Heart right ventricle (tissue), 16 donors: Measurements from ENCODE around the gene HMCN2. TPM values are rescaled to one million over a fixed set of nuclear protein-coding genes. Genes with fewer than 3 reads are reported as not detected.

Experiments used
- ATAC-seq, 8 donors: fragments of 200-7000 bp; cut with Tn5 transposase; one replicate each; pipeline ENCODE4 v1.9.1; 2020; ENCODE audit warnings: mild to moderate bottlenecking in 8 of 8, moderate library complexity in 8 of 8, moderate number of reproducible peaks in 1 of 8
- DNase-seq, 2 donors: peaks; one replicate each; pipeline ENCODE4 v3.0.0-alpha.2; 2020
- H3K27ac ChIP-seq, 10 donors: fragments of 200-600 bp; sonication (generic) in 2 of 10; one replicate each; pipeline versions ENCODE4 v1.5.0 to v1.8.0; 2020 to 2022; ENCODE audit warnings: mild to moderate bottlenecking in 3 of 10
- H3K27me3 ChIP-seq, 7 donors: fragments of 200-600 bp; one replicate each; pipeline ENCODE4 v1.8.0; 2021 to 2022; ENCODE audit warnings: mild to moderate bottlenecking in 2 of 7
- H3K36me3 ChIP-seq, 9 donors: fragments of 200-600 bp; sonication (generic) in 1 of 9; one replicate each; pipeline versions ENCODE4 v1.5.0 to v1.8.0; 2020 to 2022; ENCODE audit warnings: mild to moderate bottlenecking in 2 of 9
- H3K4me1 ChIP-seq, 9 donors: fragments of 200-600 bp; sonication (generic) in 1 of 9; one replicate each; pipeline versions ENCODE4 v1.5.0 to v1.8.0; 2020 to 2022; ENCODE audit warnings: mild to moderate bottlenecking in 4 of 9
- H3K4me3 ChIP-seq, 10 donors: fragments of 200-600 bp; sonication (generic) in 2 of 10; one replicate each; pipeline versions ENCODE4 v1.5.0 to v1.8.0; 2020 to 2022; ENCODE audit warnings: mild to moderate bottlenecking in 7 of 10, moderate library complexity in 2 of 10
- H3K9me3 ChIP-seq, 11 donors: fragments of 200-600 bp in 10 of 11; sonication (generic) in 2 of 11; one replicate each; pipeline versions ENCODE4 v1.5.0 to v1.8.0; 2013 to 2022; ENCODE audit warnings: mild to moderate bottlenecking in 2 of 11, control low read depth in 1 of 11, moderate library complexity in 1 of 11
- WGBS, 2 donors: extraction: QIAGEN DNeasy Blood & Tissue Kit; methylation state at CpG; one replicate each; pipeline ENCODE4 v1.1.7; 2013; ENCODE audit warnings: inconsistent platforms in 1 of 2; 5-methylcytosine and 5-hydroxymethylcytosine counted together
- intact Hi-C, 10 donors: fragments of 100-400 bp; cut with DNase I; formaldehyde crosslinking; loops; one replicate each; pipeline versions ENCODE4 v1.11.1 to v1.14.2; 2022
- polyA plus RNA-seq, 2 donors: library from polyadenylated mRNA; stranded (reverse); fragments of 200-250 nt; gene quantifications; one replicate each; pipeline ENCODE4 v1.2.3, GENCODE V29; 2013
- total RNA-seq, 10 donors: library from RNA; stranded (reverse); fragmentation: NEBNext Ultra II Directional in 3 of 10; extraction: Animal tissue kit (Norgen Biotek cat#: 25700) in 3 of 10; gene quantifications; one replicate each; pipeline versions ENCODE4 v1.2.1 to v1.2.4, GENCODE V29; 2021 to 2023
- TF ChIP-seq, protein P1 (sequence below), 9 donors: fragments of 200-600 bp; sonication (generic) in 2 of 9; IDR thresholded peaks; one replicate each; pipeline versions ENCODE4 v1.5.0 to v1.8.0; 2021 to 2022; ENCODE audit warnings: antibody characterized with exemption in 9 of 9, mild to moderate bottlenecking in 5 of 9, moderate library complexity in 1 of 9
- donor health status: Arrhythmogenic right ventricular cardiomyopathy.
- donor health status: ischemic (EF 13 %, LVEDD 7.1; RV severe dilation, severe dysfunction).
- donor health status: healthy with polysubstance abuse.
- donor health status: DM: no; HTN: yes; CAD: no.
- donor health status: DM: no; HTN: no; CAD: no.
- donor health status: ischemic (EF 25% LVEDD 6.9; RV normal size, moderate dysfunction).
- donor health status: ischemic (EF 25% LVEDD 5.7; RV mildly dilated, moderate dysfunction).
- donor health status: healthy.
- donor health status: DM: yes; HTN: yes; CAD: no.
- donor health status: Ischemic cardiomyopathy.
- donor health status: ischemic (EF 35%, LVEDD 5.7; RV mildly dilated, moderate dysfunction).
- donor health status: nonischemic (EF 11% LVEDD 7.7; RV severe dilation, severe dysfunction).
- donor health status: DM: yes; HTN: yes; CAD: no.
- donor health status: PGD.
- donor health status: ischemic (EF 29% LVEDD 5.4; RV normal size, mild dysfunction).
- donor health status: nonischemic (EF 23%, LVEDD 6.1; RV moderate dilation, normal function).

The HMCN2 gene
- total and polyA plus RNA-seq, 12 donors = 2.6 to 10.2 (median 4.9) TPM

DNA sequence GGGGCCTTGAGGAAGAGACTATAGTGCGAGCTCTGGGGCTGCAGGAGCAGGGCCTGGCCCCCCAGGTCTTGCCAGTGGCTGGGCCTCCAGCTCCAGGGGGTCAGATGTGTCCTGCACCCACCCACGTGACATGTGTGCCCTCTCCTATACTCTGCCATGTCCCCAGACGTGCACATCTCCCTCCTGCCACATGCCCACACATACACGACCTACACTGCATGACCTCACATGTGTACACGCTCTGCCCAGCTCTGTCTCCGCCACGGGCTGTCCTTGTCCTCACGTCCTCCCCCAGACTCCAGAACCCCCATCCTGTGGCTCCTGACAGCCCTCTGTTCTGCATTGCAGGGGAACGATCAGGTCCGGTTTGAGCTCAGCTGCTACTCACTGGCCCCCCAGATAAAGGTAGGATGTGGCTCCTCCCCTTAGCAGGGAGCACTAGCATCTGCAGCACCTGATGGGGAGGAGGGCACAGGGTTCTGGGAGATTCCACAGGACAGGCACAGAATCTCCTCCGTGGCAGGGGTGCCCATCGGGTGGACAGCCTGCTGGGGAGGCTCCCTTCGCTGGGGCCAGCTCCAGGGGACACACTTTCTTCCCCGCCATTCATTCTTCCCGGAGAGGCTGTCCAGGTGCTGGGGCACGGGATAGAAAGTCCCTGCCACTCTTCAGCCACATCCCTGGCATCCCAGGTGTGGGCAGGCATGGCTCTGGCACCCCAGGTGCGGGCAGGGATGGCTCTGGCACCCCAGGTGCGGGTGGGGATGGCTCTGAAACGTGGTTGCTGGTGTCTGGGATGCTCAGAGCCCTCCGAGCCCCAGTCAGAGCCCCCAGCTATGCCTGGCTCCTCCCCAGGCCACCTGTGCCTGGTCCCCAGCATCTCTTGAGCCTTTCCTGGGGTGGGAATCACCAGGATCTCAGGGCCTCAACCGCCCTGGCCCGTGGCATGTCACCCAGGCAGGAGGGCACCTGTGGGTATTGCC lies 198.5 kb downstream of the HMCN2 start:
- no peak for DNase-seq
- TF ChIP-seq, protein P1, sequence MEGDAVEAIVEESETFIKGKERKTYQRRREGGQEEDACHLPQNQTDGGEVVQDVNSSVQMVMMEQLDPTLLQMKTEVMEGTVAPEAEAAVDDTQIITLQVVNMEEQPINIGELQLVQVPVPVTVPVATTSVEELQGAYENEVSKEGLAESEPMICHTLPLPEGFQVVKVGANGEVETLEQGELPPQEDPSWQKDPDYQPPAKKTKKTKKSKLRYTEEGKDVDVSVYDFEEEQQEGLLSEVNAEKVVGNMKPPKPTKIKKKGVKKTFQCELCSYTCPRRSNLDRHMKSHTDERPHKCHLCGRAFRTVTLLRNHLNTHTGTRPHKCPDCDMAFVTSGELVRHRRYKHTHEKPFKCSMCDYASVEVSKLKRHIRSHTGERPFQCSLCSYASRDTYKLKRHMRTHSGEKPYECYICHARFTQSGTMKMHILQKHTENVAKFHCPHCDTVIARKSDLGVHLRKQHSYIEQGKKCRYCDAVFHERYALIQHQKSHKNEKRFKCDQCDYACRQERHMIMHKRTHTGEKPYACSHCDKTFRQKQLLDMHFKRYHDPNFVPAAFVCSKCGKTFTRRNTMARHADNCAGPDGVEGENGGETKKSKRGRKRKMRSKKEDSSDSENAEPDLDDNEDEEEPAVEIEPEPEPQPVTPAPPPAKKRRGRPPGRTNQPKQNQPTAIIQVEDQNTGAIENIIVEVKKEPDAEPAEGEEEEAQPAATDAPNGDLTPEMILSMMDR (IDR thresholded peaks at IDR 0.05) = no peak
- Histone ChIP-seq H3K4me1 (peaks cover 0 to 20% (median 6%) of the 10 kb centered on the region in 9 donors), H3K4me3 (no peak overlapping the region), H3K36me3 (peaks cover 0 to 70% (median 3%) of the 10 kb centered on the region in 9 donors), H3K27me3 (peaks cover 0 to 32% (median 0%) of the 10 kb centered on the region in 7 donors), H3K9me3 (no peaks in the 10 kb centered on the region), H3K27ac (no peak overlapping the region)
- ATAC-seq = no peak
- 91 to 93% methylated on average over 22 of the region's 22 CpGs for WGBS, 2 donors
- intact Hi-C loops = loop anchor here in 1 of 10 donors (10.0 kb wide), 2 partner anchors 111 to 581 kb away; partner anchors contain the start of gene FUBP3

DNA sequence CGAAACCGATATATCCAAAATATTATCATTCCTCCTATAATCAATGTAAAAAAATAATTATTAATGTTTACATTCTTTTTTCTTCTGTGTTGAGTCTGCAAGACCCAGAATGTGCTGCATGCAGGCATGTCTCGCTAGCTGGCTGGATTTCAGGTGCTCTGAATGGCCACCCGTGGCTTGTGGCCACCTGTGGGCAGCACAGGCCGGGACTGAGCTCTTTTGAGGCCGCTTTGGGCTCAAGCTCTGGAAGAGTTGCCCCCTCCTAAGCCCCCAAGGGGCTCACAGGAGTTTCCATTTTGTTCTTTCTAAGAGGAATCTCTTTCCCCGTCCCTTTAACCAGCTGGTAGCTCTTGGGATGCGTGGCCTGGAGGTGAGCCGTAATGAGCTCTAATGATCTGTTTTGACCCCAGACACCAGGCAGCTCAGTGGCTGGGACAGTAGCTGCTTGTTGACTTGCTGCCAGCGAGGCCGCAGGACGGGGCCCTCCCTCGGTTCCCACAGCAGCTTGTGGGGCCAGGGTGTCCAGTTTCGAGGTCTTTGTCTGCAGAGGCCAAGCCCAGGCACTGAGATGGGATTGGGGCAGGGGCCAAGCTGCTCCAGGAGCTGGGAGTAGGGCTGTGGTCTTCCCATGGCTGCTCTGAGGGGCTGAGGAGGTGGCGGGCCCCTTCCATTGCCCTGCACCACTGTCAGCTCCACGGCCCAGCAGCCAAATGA lies 200.0 kb downstream of the HMCN2 start:
- Histone ChIP-seq H3K27ac (no peak overlapping the region), H3K4me1 (peaks cover 0 to 8% (median 3%) of the 10 kb centered on the region in 9 donors), H3K27me3 (peaks cover 0 to 33% (median 0%) of the 10 kb centered on the region in 7 donors), H3K36me3 (peaks cover 0 to 74% (median 5%) of the 10 kb centered on the region in 9 donors), H3K4me3 (no peak overlapping the region), H3K9me3 (no peaks in the 10 kb centered on the region)
- DNase-seq (no peak), ATAC-seq (no peak)
- TF ChIP-seq, protein P1 (IDR thresholded peaks at IDR 0.05) = no peak
- intact Hi-C loops = loop anchor here in 1 of 10 donors (10.0 kb wide), 2 partner anchors 109 to 579 kb away; partner anchors contain the start of gene FUBP3
- WGBS, 2 donors = 82 to 86% methylated on average over 16 of the region's 16 CpGs

DNA sequence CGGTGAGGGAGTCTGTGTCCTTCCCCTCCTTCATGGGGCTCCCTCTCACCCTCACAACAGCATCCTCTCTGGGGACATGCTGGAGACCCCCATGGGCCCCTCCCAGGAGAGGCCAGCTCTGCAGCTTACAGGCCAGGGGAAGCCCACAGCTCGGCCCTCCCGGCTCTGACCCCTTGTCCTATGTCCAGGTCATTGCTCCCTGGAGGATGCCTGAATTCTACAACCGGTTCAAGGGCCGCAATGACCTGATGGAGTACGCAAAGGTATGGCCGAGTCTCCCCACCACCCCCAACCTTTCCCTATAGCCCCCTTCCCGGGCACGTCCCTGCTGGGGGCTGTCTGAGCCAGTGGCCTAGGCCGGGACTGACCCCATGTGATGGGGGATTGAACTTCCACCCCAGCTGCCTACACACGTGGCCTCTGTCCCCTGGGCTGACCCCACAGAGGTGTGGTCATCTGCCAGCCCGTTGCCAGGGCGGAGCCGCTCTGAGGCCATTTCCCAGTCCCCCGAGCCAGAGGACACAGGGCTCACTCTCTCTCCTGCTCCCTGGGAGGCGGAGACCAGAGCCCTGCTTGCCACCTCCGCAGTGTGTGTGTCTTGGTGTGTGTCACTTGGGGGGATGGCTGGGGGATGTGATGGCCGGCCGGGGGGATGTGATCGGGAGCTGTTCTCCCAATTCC lies 201.1 kb downstream of the HMCN2 start:
- ATAC-seq (peak in 2 of 8 donors; percentile 7 to 9), DNase-seq (no peak)
- Histone ChIP-seq H3K36me3 (peaks cover 0 to 85% (median 5%) of the 10 kb centered on the region in 9 donors), H3K27me3 (peaks cover 0 to 33% (median 0%) of the 10 kb centered on the region in 7 donors), H3K4me1 (no peaks in the 10 kb centered on the region), H3K27ac (no peak overlapping the region), H3K9me3 (no peaks in the 10 kb centered on the region), H3K4me3 (no peak overlapping the region)
- intact Hi-C loops = loop anchor here in 1 of 10 donors (10.0 kb wide), 2 partner anchors 108 to 578 kb away; partner anchors contain the start of gene FUBP3
- WGBS, 2 donors = 80 to 83% methylated on average over 20 of the region's 20 CpGs
- TF ChIP-seq, protein P1 (IDR thresholded peaks at IDR 0.05) = no peak
